Gastroesophageal sphincter (tissue), 3 donors: Measurements from ENCODE around the gene MLLT10.

Experiments used
- CTCF ChIP-seq, 4 experiments: fragments of 200-600 bp in 2 of 4; fragments of 450-650 bp in 2 of 4; sonication (generic) in 1 of 4; IDR thresholded peaks; one replicate each; pipeline ENCODE4 v1.5.1; 2017 to 2019; ENCODE audit warnings: antibody characterized with exemption in 4 of 4, mild to moderate bottlenecking in 2 of 4, moderate library complexity in 2 of 4
- EP300 ChIP-seq: sonication (generic); formaldehyde crosslinking; IDR thresholded peaks from one replicate; pipeline ENCODE4 v1.6.1; 2017; ENCODE audit warnings: antibody characterized with exemption, mild to moderate bottlenecking
- POLR2A ChIP-seq, 2 donors: fragments of 450-650 bp; IDR thresholded peaks; one replicate each; pipeline ENCODE4 v1.6.1; 2017; ENCODE audit warnings: antibody characterized with exemption in 2 of 2, mild to moderate bottlenecking in 2 of 2, moderate library complexity in 1 of 2
- POLR2AphosphoS5 ChIP-seq: sonication (generic); formaldehyde crosslinking; IDR thresholded peaks from one replicate; pipeline ENCODE4 v1.6.1; 2017; ENCODE audit warnings: antibody characterized with exemption

DNA sequence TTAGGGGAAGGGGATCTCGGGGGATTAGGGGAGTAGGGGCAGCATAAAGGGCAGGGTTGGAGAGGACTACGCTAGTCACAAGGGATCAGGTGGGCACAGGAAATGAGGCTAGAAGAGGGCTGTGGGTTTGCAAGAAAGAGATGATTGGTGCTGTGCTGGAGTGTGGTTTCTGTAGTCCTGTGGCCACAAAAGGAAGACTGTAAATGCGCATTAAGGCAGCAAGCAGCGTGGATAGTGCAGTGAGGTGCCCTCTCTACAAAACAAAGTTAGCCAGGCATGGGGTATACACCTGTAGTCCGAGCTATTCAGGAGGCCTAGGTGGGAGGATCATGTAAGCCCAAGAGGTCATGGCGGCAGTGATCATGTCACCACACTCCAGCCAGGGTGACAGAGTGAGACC lies 212.1 kb downstream of the MLLT10 start:
- no peak for TF ChIP-seq POLR2A (IDR thresholded peaks at IDR 0.05)
- no peak for TF ChIP-seq CTCF (IDR thresholded peaks at IDR 0.05)
- no peak for TF ChIP-seq POLR2AphosphoS5
- TF ChIP-seq EP300, result no peak
